ENCODE results near the gene RAI1.

GRCh38 chr17:17844079-17844478 is 162.8 kb downstream of the RAI1 start:
- no peak for TF ChIP-seq CTCF (IDR thresholded peaks at IDR 0.05)
- no peak for TF ChIP-seq POLR2A (IDR thresholded peaks at IDR 0.05)

Data from lower leg skin (tissue), 3 donors.